WTC11 (cell line): ENCODE data around the gene IRAK2. TPM values are rescaled to one million over a fixed set of nuclear protein-coding genes. Genes with fewer than 3 reads are reported as not detected.

Source experiments
- ATAC-seq: fragments of 200-7000 bp; cut with Tn5 transposase; 2 replicates; pipeline ENCODE4 v1.10.0; 2021; ENCODE audit warnings: mild to moderate bottlenecking, moderate library complexity
- CTCF ChIA-PET: fragments of 300-600 bp; sonication (Branson Sonifier 250); formaldehyde crosslinking; loops from one replicate; lab custom pipeline; 2021; ENCODE audit warnings: antibody characterized with exemption; lab: Charles Lee
- POLR2A ChIA-PET: fragments of 350-600 bp; sonication (Branson Sonifier 250); formaldehyde crosslinking; loops from one replicate; lab custom pipeline; 2021; ENCODE audit warnings: antibody characterized with exemption; lab: Charles Lee
- DNase-seq: peaks from one replicate; pipeline ENCODE4 v3.0.0; 2021; ENCODE audit warnings: low spot score
- H3K27ac Mint-ChIP-seq: 2 replicates; pipeline ENCODE4 v1.8.0; 2021; ENCODE audit warnings: mixed read lengths
- H3K27me3 Mint-ChIP-seq: 2 replicates; pipeline ENCODE4 v1.8.0; 2021; ENCODE audit warnings: low read depth, mild to moderate bottlenecking, moderate library complexity, mixed read lengths
- H3K36me3 Mint-ChIP-seq: 2 replicates; pipeline ENCODE4 v1.8.0; 2021; ENCODE audit warnings: mixed read lengths
- H3K4me1 Mint-ChIP-seq: 2 replicates; pipeline ENCODE4 v1.8.0; 2022; ENCODE audit warnings: mixed read lengths
- H3K4me3 Mint-ChIP-seq: 2 replicates; pipeline ENCODE4 v1.8.0; 2021; ENCODE audit warnings: mild to moderate bottlenecking, moderate library complexity, mixed read lengths
- H3K9me3 Mint-ChIP-seq: 2 replicates; pipeline ENCODE4 v1.8.0; 2021; ENCODE audit warnings: mixed read lengths
- ESRRA ChIP-seq: sonication (generic); formaldehyde crosslinking; IDR thresholded peaks from 2 replicates; pipeline ENCODE4 v1.8.1; 2022; ENCODE audit warnings: mild to moderate bottlenecking, missing genetic modification reagents, borderline replicate concordance
- FOXK1 ChIP-seq: sonication (generic); formaldehyde crosslinking; IDR thresholded peaks from 2 replicates; pipeline ENCODE4 v1.8.0; 2022; ENCODE audit warnings: mild to moderate bottlenecking, moderate library complexity, missing genetic modification reagents
- MXD4 ChIP-seq: fragments of 250-450 bp; sonication (Bioruptor Pico); IDR thresholded peaks from 2 replicates; pipeline ENCODE4 v1.8.0; 2021; ENCODE audit warnings: mild to moderate bottlenecking, moderate library complexity, borderline replicate concordance
- NR1H2 ChIP-seq: sonication (generic); formaldehyde crosslinking; IDR thresholded peaks from 2 replicates; pipeline ENCODE4 v1.9.0; 2021; ENCODE audit warnings: mild to moderate bottlenecking, moderate library complexity, missing genetic modification reagents
- NR3C1 ChIP-seq: sonication (generic); formaldehyde crosslinking; conservative IDR thresholded peaks from 2 replicates; pipeline ENCODE4 v1.8.1; 2023; ENCODE audit warnings: low read depth, mild to moderate bottlenecking, missing genetic modification reagents
- PRRX2 ChIP-seq: fragments of 250-450 bp; sonication (Bioruptor Pico); IDR thresholded peaks from 2 replicates; pipeline ENCODE4 v1.8.0; 2021; ENCODE audit warnings: mild to moderate bottlenecking
- RELA ChIP-seq: sonication (generic); formaldehyde crosslinking; IDR thresholded peaks from 2 replicates; pipeline ENCODE4 v1.8.1; 2022; ENCODE audit warnings: missing genetic modification reagents, mild to moderate bottlenecking, borderline replicate concordance
- SOX15 ChIP-seq: fragments of 250-450 bp; sonication (Bioruptor Pico); IDR thresholded peaks from 2 replicates; pipeline ENCODE4 v1.9.0; 2021; ENCODE audit warnings: mild to moderate bottlenecking
- TCF7 ChIP-seq: sonication (generic); formaldehyde crosslinking; IDR thresholded peaks from 2 replicates; pipeline ENCODE4 v1.8.0; 2022; ENCODE audit warnings: mild to moderate bottlenecking, low read depth, missing genetic modification reagents, moderate library complexity
- TEAD1 ChIP-seq: sonication (generic); formaldehyde crosslinking; IDR thresholded peaks from 2 replicates; pipeline ENCODE4 v1.8.0; 2022; ENCODE audit warnings: mild to moderate bottlenecking, missing genetic modification reagents
- TEAD4 ChIP-seq: sonication (generic); formaldehyde crosslinking; IDR thresholded peaks from 2 replicates; pipeline ENCODE4 v1.8.0; 2022; ENCODE audit warnings: mild to moderate bottlenecking, missing genetic modification reagents
- ZBTB21 ChIP-seq: sonication (generic); formaldehyde crosslinking; IDR thresholded peaks from 2 replicates; pipeline ENCODE4 v1.8.1; 2023; ENCODE audit warnings: mild to moderate bottlenecking, missing genetic modification reagents, borderline replicate concordance
- ZNF232 ChIP-seq: sonication (generic); formaldehyde crosslinking; IDR thresholded peaks from 2 replicates; pipeline ENCODE4 v1.8.0; 2022; ENCODE audit warnings: mild to moderate bottlenecking, missing genetic modification reagents
- ZNF416 ChIP-seq: fragments of 250-450 bp; sonication (Bioruptor Pico); IDR thresholded peaks from 2 replicates; pipeline ENCODE4 v1.9.0; 2021; ENCODE audit warnings: mild to moderate bottlenecking, inconsistent platforms
- ZNF423 ChIP-seq: fragments of 250-450 bp; sonication (Bioruptor Pico); IDR thresholded peaks from 2 replicates; pipeline ENCODE4 v2.1.2; 2022; ENCODE audit warnings: mild to moderate bottlenecking, moderate library complexity
- total RNA-seq: library from RNA; stranded (reverse); gene quantifications from 3 replicates; pipeline ENCODE4 v1.2.3, GENCODE V29; 2021
- TF ChIP-seq, protein P1 (sequence below): fragments of 200-600 bp; IDR thresholded peaks from 2 replicates; pipeline ENCODE4 v1.8.0; 2022; ENCODE audit warnings: antibody characterized with exemption
- TF ChIP-seq, protein P2 (sequence below): sonication (generic); formaldehyde crosslinking; conservative IDR thresholded peaks from 2 replicates; pipeline ENCODE4 v1.8.1; 2022; ENCODE audit warnings: mild to moderate bottlenecking, missing genetic modification reagents
- TF ChIP-seq, protein P3 (sequence below): sonication (generic); formaldehyde crosslinking; IDR thresholded peaks from 2 replicates; pipeline ENCODE4 v1.8.1; 2023; ENCODE audit warnings: mild to moderate bottlenecking, moderate library complexity, missing genetic modification reagents
- TF ChIP-seq, protein P4 (sequence below): sonication (generic); formaldehyde crosslinking; IDR thresholded peaks from 2 replicates; pipeline ENCODE4 v1.8.0; 2023; ENCODE audit warnings: missing genetic modification reagents
- TF ChIP-seq, protein P5 (sequence below): sonication (generic); formaldehyde crosslinking; IDR thresholded peaks from 2 replicates; pipeline ENCODE4 v1.8.0; 2022; ENCODE audit warnings: mild to moderate bottlenecking, missing genetic modification reagents

The IRAK2 gene
- total RNA-seq, 1 experiment from 2014 or later = 1.4 TPM

DNA sequence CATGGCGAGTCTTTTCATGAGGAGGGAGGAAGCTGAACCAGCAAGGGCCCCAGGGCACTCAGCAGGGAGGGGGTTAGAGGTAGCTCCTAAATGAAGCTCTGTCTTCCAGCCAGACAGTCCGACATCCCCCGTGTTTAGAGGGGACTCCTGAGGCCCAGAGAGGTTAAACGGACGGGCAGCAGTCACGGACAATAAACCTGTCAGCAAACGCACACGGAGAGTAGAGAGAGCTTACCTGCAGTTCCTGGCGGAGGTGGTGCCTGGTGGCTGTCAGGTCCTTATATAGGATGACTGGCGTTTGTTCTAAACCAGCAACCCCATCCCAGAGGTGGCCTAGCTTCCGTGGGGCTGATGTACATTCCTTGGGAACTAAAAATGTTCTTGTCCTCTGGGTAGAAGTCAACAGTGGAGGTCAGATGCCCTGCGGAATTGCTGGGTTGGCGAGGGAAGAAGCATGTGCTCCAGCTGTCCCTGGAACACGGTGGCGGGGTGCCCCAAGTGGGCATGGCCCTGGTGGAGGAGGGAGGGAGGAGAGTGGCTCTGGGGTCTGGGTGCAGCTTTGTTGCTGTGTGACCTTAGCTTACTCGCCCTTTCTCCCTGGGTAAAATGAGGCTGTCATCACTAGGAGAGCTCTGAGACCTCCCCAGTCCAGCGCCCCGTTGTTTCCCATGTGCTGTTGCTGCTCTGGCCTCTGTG lies 125.9 kb downstream of the IRAK2 start:
- Mint-ChIP-seq H3K4me1 (peaks cover 9% of the 10 kb centered on the region), H3K27me3 (no peaks in the 10 kb centered on the region), H3K36me3 (peaks cover 6% of the 10 kb centered on the region; the same call in 1 of the 2 replicates), H3K9me3 (no peaks in the 10 kb centered on the region), H3K4me3 (no peak overlapping the region), H3K27ac (no peak overlapping the region)
- no peak for ATAC-seq
- POLR2A ChIA-PET = no interaction called here
- TF ChIP-seq NR3C1 (CRISPR knock-in tag) (no peak), PRRX2 (CRISPR knock-in tag) (no peak), MXD4 (CRISPR knock-in tag) (no peak)
- TF ChIP-seq, protein P1, sequence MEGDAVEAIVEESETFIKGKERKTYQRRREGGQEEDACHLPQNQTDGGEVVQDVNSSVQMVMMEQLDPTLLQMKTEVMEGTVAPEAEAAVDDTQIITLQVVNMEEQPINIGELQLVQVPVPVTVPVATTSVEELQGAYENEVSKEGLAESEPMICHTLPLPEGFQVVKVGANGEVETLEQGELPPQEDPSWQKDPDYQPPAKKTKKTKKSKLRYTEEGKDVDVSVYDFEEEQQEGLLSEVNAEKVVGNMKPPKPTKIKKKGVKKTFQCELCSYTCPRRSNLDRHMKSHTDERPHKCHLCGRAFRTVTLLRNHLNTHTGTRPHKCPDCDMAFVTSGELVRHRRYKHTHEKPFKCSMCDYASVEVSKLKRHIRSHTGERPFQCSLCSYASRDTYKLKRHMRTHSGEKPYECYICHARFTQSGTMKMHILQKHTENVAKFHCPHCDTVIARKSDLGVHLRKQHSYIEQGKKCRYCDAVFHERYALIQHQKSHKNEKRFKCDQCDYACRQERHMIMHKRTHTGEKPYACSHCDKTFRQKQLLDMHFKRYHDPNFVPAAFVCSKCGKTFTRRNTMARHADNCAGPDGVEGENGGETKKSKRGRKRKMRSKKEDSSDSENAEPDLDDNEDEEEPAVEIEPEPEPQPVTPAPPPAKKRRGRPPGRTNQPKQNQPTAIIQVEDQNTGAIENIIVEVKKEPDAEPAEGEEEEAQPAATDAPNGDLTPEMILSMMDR = no peak
- CTCF ChIA-PET = interaction anchor here (1.0 to 1.7 kb wide), 6 partner anchors 14 to 448 kb away, joined by 3 to 6 read pairs (median 4); no protein-coding TSS in a partner anchor
- DNase-seq = no peak

DNA sequence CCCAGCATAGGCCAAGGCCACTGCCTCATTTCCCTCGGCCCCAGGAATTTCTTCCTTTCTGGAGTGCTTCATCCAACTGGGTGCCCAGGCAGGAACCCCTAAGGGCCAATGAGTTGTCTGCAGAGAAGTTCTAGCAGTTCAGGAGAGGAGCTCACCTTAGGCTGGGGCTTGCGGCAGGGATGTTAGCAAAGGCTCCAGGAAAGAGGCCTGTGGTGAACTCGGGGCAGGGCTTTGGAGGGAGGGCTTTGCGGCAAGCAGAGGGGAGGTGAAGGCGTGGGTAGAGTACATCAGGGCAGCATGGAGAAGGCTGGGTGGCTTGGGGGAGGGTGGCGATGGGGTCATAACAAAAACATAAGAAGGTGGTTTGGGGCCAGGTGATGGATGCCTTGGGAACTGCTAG lies 126.9 kb downstream of the IRAK2 start:
- Mint-ChIP-seq H3K27ac (no peak overlapping the region; the same call in 1 of the 2 replicates), H3K4me1 (peaks cover 6% of the 10 kb centered on the region), H3K9me3 (no peaks in the 10 kb centered on the region), H3K4me3 (no peak overlapping the region; the same call in 1 of the 2 replicates), H3K36me3 (peaks cover 10% of the 10 kb centered on the region), H3K27me3 (no peaks in the 10 kb centered on the region)
- ATAC-seq = no peak
- DNase-seq = no peak
- ChIA-PET POLR2A (no interaction called here), CTCF (no interaction called here)
- TF ChIP-seq ZNF232 (CRISPR knock-in tag) = no peak
- TF ChIP-seq, protein P2, sequence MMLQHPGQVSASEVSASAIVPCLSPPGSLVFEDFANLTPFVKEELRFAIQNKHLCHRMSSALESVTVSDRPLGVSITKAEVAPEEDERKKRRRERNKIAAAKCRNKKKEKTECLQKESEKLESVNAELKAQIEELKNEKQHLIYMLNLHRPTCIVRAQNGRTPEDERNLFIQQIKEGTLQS (CRISPR knock-in tag) = no peak
- TF ChIP-seq ESRRA (CRISPR knock-in tag) = no peak
- no peak for TF ChIP-seq ZNF416 (CRISPR knock-in tag)
- TF ChIP-seq TEAD1 = no peak
- TF ChIP-seq FOXK1 (CRISPR knock-in tag) = no peak
- TF ChIP-seq RELA (CRISPR knock-in tag) = no peak
- no peak for TF ChIP-seq TCF7 (CRISPR knock-in tag)
- TF ChIP-seq, protein P3, sequence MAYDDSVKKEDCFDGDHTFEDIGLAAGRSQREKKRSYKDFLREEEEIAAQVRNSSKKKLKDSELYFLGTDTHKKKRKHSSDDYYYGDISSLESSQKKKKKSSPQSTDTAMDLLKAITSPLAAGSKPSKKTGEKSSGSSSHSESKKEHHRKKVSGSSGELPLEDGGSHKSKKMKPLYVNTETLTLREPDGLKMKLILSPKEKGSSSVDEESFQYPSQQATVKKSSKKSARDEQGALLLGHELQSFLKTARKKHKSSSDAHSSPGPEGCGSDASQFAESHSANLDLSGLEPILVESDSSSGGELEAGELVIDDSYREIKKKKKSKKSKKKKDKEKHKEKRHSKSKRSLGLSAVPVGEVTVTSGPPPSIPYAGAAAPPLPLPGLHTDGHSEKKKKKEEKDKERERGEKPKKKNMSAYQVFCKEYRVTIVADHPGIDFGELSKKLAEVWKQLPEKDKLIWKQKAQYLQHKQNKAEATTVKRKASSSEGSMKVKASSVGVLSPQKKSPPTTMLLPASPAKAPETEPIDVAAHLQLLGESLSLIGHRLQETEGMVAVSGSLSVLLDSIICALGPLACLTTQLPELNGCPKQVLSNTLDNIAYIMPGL (CRISPR knock-in tag) = no peak
- TF ChIP-seq, protein P4, sequence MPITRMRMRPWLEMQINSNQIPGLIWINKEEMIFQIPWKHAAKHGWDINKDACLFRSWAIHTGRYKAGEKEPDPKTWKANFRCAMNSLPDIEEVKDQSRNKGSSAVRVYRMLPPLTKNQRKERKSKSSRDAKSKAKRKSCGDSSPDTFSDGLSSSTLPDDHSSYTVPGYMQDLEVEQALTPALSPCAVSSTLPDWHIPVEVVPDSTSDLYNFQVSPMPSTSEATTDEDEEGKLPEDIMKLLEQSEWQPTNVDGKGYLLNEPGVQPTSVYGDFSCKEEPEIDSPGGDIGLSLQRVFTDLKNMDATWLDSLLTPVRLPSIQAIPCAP = no peak
- TF ChIP-seq, protein P5, sequence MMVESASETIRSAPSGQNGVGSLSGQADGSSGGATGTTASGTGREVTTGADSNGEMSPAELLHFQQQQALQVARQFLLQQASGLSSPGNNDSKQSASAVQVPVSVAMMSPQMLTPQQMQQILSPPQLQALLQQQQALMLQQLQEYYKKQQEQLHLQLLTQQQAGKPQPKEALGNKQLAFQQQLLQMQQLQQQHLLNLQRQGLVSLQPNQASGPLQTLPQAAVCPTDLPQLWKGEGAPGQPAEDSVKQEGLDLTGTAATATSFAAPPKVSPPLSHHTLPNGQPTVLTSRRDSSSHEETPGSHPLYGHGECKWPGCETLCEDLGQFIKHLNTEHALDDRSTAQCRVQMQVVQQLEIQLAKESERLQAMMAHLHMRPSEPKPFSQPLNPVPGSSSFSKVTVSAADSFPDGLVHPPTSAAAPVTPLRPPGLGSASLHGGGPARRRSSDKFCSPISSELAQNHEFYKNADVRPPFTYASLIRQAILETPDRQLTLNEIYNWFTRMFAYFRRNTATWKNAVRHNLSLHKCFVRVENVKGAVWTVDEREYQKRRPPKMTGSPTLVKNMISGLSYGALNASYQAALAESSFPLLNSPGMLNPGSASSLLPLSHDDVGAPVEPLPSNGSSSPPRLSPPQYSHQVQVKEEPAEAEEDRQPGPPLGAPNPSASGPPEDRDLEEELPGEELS (CRISPR knock-in tag) = no peak
- TF ChIP-seq NR1H2 (CRISPR knock-in tag) = no peak
- TF ChIP-seq ZNF423 = no peak
- TF ChIP-seq TEAD4 (CRISPR knock-in tag) = no peak
- no peak for TF ChIP-seq SOX15
- TF ChIP-seq ZBTB21 (CRISPR knock-in tag) = no peak
